Right cardiac atrium (tissue), 5 donors: ENCODE data around the gene CLCN7. TPM values are rescaled to one million over a fixed set of nuclear protein-coding genes. Genes with fewer than 3 reads are reported as not detected.
"Not testable (repeated sequence)": the region's sequence is repeated elsewhere in the genome, so short reads cannot be mapped to it uniquely, and the experiment has no call there.

Source experiments
- ATAC-seq, 2 donors: fragments of 200-7000 bp; cut with Tn5 transposase; one replicate each; pipeline versions ENCODE4 v1.8.0 to v1.9.1; 2020; ENCODE audit warnings: moderate library complexity in 2 of 2, mild to moderate bottlenecking in 1 of 2
- DNase-seq, 3 donors: peaks; one replicate each; pipeline ENCODE4 v3.0.0-alpha.2; 2020
- H3K27ac ChIP-seq: one replicate; pipeline ENCODE4 v1.5.1; 2013; ENCODE audit warnings: mild to moderate bottlenecking, low read length, control low read depth, moderate library complexity
- H3K27me3 ChIP-seq: one replicate; pipeline ENCODE4 v1.6.1; 2013; ENCODE audit not compliant: control insufficient read depth, insufficient read depth
- H3K4me1 ChIP-seq: one replicate; pipeline ENCODE4 v1.6.1; 2013; ENCODE audit warnings: low read length; ENCODE audit not compliant: control insufficient read depth, insufficient read depth
- H3K4me3 ChIP-seq: one replicate; pipeline ENCODE4 v1.5.1; 2013; ENCODE audit warnings: low read length, control low read depth
- H3K9me3 ChIP-seq: one replicate; pipeline ENCODE4 v1.6.1; 2013; ENCODE audit warnings: low read length; ENCODE audit not compliant: control insufficient read depth
- WGBS: extraction: QIAGEN DNeasy Blood & Tissue Kit; methylation state at CpG from one replicate; pipeline ENCODE4 v1.1.7; 2013; 5-methylcytosine and 5-hydroxymethylcytosine counted together
- intact Hi-C, 4 donors: fragments of 100-400 bp; cut with DNase I; formaldehyde crosslinking; loops; one replicate each; pipeline versions ENCODE4 v1.11.0 to v1.14.0; 2022 to 2023
- polyA plus RNA-seq: library from polyadenylated mRNA; stranded (reverse); fragments of 200-250 nt; gene quantifications from one replicate; pipeline ENCODE4 v1.2.3, GENCODE V29; 2013
- total RNA-seq, 4 donors: library from RNA; stranded (reverse); fragmentation: NEBNext Ultra II Directional; extraction: Animal tissue kit (Norgen Biotek cat#: 25700); gene quantifications; one replicate each; pipeline ENCODE4 v1.2.1, GENCODE V29; 2021
- donor health status: healthy with polysubstance abuse.
- donor health status: DM: no; HTN: yes; CAD: no.
- donor health status: DM: no; HTN: no; CAD: no.
- donor health status: DM: no; HTN: yes; CAD: no; lungs with severe emphysema.
- donor health status: DM: yes; HTN: yes; CAD: no.

CLCN7 gene
- total and polyA plus RNA-seq, 5 donors: 32.9 to 54.8 (median 47.7) TPM

DNA sequence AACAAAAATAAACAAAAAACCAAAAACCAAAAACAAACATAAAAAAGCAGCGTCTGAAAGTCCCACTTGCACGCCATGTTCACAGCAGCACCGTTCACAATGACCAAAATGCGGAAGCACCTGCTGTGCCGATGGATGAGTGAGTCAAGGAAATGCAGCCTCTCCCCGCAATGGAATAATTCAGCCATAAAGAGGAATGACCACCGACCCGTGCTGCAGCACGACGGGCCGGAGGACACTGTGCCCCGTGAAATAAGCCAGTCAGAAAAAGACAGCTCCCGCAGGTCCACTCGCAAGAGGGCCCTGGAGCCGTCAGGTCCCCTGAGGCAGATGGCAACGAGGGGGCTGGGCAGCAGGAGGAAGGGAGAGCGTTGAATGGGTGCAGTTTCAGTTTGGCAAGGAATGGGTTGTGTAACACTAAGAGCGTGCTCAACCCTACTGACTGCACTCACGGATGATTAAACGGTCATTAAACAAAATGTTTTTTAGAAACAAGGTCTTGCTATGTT is 5.1 kb downstream of the CLCN7 start:
- Histone ChIP-seq H3K27me3 (no peaks in the 10 kb centered on the region), H3K4me3 (no peak overlapping the region), H3K4me1 (no peaks in the 10 kb centered on the region), H3K27ac (no peak overlapping the region), H3K9me3 (no peaks in the 10 kb centered on the region)
- intact Hi-C loops: no loop called here
- DNase-seq (peak in 1 of 3 donors; percentile 45), ATAC-seq (no peak)
- 72% methylated on average over 20 of the region's 20 CpGs for WGBS

DNA sequence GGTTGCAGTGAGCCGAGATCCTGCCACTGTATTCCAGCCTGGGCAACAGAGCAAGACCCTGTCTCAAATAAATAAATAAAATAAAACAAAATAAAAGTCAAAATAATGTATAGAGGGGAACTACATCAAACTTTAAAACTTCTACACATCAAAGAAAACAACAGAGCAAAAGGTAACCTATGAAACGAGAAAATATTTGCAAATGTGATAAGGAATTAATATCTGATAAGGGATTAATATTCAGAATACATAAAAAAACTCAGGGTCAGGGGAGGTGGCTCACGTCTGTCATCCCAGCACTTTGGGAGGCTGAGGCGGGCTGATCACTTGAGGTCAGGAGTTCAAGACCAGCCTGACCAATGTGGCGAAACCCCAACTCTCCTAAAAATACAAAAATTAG is 5.7 kb downstream of the CLCN7 start:
- intact Hi-C loops, H3K27me3 ChIP-seq, H3K9me3 ChIP-seq, H3K4me3 ChIP-seq, H3K4me1 ChIP-seq, H3K27ac ChIP-seq, ATAC-seq: not testable (repeated sequence)
- WGBS: 78% methylated on average over 5 of the region's 5 CpGs
- peak in 1 of 3 donors; percentile 19 for DNase-seq

DNA sequence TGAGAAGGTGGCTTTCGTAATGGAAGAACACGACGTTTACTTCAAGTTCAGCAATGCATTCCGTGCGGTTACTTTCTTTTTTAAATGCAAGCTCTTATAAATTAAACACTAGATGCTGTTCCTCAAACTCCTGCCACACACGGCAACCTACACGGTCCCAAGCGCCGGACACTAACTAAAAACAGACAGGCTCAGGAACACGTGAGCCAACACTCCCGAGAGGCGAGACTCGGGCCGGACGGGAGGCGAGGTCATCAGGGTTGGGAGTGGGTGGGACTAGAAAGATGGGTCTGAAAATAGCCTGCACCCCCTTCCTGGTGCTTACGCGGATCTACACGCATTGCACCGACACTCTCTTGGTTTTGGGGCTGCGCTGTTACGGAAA is 6.4 kb downstream of the CLCN7 start:
- 75% methylated on average over 22 of the region's 22 CpGs for WGBS
- DNase-seq (peak in 1 of 3 donors; percentile 11), ATAC-seq (no peak)
- H3K4me3 ChIP-seq: no peak overlapping the region
- intact Hi-C loops: no loop called here
- H3K27me3 ChIP-seq: no peaks in the 10 kb centered on the region
- H3K4me1 ChIP-seq: no peaks in the 10 kb centered on the region
- H3K27ac ChIP-seq: no peak overlapping the region
- H3K9me3 ChIP-seq: no peaks in the 10 kb centered on the region

DNA sequence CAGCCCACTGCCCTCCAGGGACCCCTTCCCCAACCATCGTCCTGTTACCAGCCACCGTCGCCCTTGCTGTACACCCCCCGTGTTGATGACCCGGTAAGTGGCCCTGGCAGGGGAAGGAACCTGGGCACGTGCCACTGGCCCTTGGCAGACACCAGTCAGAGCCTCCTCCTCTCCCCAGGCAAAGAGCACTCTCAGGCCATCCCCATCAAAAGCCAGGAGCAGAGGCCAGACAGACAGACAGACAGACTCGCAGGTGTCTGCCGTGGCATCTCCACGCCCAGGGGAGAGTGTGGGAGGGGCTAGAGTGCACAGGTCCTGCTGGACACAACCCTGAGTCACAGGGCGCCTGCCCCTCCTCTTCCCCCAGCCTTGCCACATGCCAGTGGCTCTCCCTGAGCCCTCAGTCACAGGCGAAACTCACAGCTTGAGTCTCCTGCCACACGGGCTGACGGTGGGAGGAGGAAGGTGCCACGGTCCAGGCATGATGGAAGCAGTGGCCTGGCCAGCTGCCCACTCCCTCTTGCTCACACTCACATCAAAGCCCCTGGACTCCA is 7.8 kb downstream of the CLCN7 start:
- DNase-seq: peak in 2 of 3 donors; percentile 57 to 68
- intact Hi-C loops: no loop called here
- WGBS: 73% methylated on average over 14 of the region's 14 CpGs
- no peak overlapping the region for H3K27ac ChIP-seq
- no peaks in the 10 kb centered on the region for H3K27me3 ChIP-seq
- H3K9me3 ChIP-seq: no peaks in the 10 kb centered on the region
- no peaks in the 10 kb centered on the region for H3K4me1 ChIP-seq
- ATAC-seq: no peak
- H3K4me3 ChIP-seq: no peak overlapping the region

DNA sequence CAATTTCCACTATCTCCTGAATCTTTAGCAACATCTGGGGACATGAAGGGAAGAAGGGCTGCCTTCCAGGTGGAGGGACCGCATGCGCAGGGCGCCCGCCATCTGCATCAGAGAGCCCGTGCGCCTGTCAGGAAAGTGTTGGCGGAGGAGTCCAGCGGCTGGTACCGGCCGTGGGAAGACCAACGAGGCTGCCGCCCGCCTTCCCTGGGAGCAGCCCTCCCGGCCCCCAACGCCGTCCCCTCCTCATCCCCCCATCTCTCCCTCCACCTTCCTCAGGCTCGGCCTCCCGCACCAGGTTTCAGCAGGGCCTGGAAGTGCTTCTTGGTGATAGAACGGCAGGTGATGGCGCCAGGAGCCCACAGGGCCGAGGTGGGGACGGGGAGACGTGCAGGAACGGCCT is 8.8 kb downstream of the CLCN7 start:
- Histone ChIP-seq H3K4me1 (no peaks in the 10 kb centered on the region), H3K27ac (no peak overlapping the region), H3K9me3 (no peaks in the 10 kb centered on the region), H3K4me3 (no peak overlapping the region), H3K27me3 (no peaks in the 10 kb centered on the region)
- DNase-seq: peak in 1 of 3 donors; percentile 29
- intact Hi-C loops: no loop called here
- no peak for ATAC-seq
- WGBS: 90% methylated on average over 24 of the region's 24 CpGs

DNA sequence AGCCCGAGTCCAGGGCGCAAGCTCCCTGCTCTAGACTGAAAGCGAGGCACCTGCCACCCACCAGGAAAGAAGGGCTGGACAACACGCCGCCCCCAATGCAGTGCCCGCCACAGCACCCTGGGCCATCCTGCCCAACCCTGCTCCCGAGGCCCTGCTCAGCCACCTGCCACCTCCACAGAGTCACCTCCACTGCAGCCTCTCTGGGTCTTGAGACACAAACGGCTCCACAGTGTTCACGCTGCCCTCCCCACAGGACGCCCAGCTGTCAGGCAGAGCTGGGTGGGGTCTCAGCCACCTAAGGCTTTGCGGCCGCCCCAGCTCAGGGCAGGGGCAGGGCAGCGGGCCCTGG is 9.3 kb downstream of the CLCN7 start:
- no peak overlapping the region for H3K4me3 ChIP-seq
- H3K4me1 ChIP-seq: no peaks in the 10 kb centered on the region
- H3K27me3 ChIP-seq: no peaks in the 10 kb centered on the region
- H3K9me3 ChIP-seq: no peaks in the 10 kb centered on the region
- WGBS: 97% methylated on average over 13 of the region's 13 CpGs
- no peak overlapping the region for H3K27ac ChIP-seq
- ATAC-seq (peak in 1 of 2 donors; percentile 7), DNase-seq (peak in 1 of 3 donors; percentile 42)
- intact Hi-C loops: no loop called here

DNA sequence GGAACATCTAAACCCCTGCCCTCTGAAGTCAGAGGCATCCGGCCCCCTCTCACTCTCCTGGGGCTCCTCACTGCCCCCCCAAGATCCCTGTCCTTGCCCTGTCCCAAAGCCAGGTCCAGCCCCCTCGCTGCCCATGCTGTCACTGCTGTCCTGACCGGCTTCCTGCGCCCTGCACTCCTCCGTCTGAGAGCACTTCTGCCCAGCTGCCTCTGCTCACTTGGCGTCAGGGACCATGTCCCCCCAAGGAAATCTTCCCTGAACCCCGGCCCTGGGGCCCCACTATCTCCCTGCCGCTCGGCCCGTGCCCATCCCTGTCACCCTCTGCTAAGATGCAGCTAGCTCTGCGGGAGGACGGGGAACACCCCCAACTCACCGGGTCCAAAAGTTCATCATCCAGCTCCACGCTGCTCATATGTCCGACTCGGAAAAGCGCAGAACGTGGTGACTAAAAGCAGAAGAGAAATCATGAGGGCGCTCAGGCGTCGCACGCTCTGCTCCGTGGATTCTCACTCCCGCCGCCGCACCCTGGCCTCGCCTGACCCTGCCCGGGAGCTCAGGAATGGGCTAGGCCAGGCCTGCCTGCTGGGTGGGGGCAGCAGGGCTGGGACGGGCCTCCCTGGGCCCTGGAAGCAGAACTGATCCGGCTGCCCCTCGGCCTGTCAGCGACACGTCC is 9.8 kb downstream of the CLCN7 start:
- no peak overlapping the region for H3K4me3 ChIP-seq
- intact Hi-C loops: no loop called here
- no peaks in the 10 kb centered on the region for H3K9me3 ChIP-seq
- 91% methylated on average over 33 of the region's 33 CpGs for WGBS
- H3K4me1 ChIP-seq: no peaks in the 10 kb centered on the region
- ATAC-seq: no peak
- H3K27me3 ChIP-seq: no peaks in the 10 kb centered on the region
- H3K27ac ChIP-seq: no peak overlapping the region
- DNase-seq: peak in 1 of 3 donors; percentile 38

DNA sequence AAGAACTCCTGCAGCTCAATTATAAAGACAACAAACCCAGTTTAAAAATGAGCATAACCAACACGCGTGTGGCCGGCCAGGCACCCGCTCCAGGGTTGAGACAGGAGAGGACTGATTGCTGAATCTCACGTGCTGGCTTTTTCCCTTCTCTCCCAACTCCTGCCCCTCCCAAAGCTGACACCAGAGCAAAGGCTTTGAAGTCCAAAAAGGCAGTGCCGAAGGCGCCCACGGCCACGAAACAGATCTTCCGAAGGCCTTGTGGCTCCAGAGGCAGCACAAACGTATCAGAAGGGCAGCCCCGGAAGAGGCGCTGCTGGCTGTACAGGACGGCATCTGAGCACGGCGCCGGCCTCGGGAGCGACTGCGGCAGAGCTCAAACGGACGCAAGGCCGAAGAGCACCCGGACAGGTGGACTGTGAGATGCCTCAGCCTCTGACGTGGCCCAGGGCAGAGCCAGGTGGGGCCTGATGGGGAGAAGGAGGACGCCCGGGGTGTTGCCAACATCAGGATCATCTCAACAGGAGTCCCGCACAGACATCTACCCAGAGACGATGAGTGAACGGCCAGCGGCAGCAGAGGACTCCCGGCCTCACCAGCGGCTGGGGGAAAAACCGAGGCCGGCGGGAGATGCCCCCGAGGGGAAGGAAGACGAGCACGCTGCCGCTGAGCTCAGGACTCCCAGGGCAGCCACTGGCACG is 10.5 kb downstream of the CLCN7 start:
- intact Hi-C loops: no loop called here

DNA sequence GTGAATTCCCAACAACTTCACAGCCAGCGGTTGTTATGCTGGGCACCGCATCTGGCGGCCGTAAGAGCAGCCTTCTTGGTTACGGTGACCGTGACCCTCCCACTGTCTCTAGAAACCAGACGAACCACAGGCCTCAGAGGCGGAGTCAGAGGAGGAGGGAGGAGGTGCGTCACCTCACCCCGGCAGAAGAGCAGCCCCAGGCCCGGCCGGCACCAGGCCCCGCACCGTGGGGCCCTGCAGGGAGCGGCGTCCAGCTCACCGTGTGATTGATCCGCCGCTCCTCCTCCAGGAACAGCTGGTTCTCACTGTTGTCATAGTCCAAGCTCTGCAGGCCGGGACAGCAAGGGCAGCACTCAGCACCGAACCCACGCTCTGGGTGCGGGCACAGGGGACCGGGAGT is 13.7 kb downstream of the CLCN7 start:
- intact Hi-C loops: no loop called here
- ATAC-seq (no peak), DNase-seq (peak in 2 of 3 donors; percentile 31 to 36)
- Histone ChIP-seq H3K27me3 (no peaks in the 10 kb centered on the region), H3K9me3 (no peaks in the 10 kb centered on the region), H3K4me3 (no peak overlapping the region), H3K27ac (no peak overlapping the region), H3K4me1 (no peaks in the 10 kb centered on the region)
- WGBS: 83% methylated on average over 24 of the region's 24 CpGs

More for the DNA sequence above, 10.5 kb downstream of the CLCN7 start:
- DNase-seq (peak in 2 of 3 donors; percentile 44 to 58), ATAC-seq (no peak)
- Histone ChIP-seq H3K27me3 (no peaks in the 10 kb centered on the region), H3K4me1 (no peaks in the 10 kb centered on the region), H3K4me3 (no peak overlapping the region), H3K27ac (no peak overlapping the region), H3K9me3 (no peaks in the 10 kb centered on the region)
- WGBS: 90% methylated on average over 41 of the region's 41 CpGs

DNA sequence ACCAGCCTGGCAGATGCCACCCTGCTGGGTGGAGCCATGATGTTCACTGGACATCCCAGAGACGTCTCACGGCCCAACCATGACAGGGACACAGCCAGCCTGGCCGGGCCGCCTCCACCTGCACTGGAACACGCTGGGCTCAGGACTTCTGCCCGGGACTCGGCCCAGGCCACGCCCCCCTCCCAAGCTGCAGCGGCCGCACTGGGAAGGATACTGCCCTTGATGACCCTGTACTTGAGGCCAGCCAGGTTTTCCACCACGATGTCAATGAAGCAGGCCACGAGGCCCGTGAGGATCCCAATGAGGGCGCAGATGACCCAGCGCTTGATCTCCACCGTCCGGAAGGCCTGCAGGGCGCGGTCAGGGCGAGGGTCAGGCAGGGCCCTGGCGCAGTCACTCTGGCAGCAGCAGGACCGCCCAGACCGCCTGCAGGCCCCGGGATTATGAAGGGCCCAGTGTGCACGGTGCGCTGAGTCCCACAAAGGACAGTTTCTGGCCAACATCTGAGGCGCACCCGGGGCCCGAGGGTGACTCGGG is 14.2 kb downstream of the CLCN7 start:
- ATAC-seq (peak; percentile 17 to 25), DNase-seq (peak in 2 of 3 donors; percentile 37 to 38)
- no peak overlapping the region for H3K4me3 ChIP-seq
- 88% methylated on average over 30 of the region's 30 CpGs for WGBS
- intact Hi-C loops: no loop called here
- no peaks in the 10 kb centered on the region for H3K9me3 ChIP-seq
- no peaks in the 10 kb centered on the region for H3K27me3 ChIP-seq
- no peaks in the 10 kb centered on the region for H3K4me1 ChIP-seq
- no peak overlapping the region for H3K27ac ChIP-seq

DNA sequence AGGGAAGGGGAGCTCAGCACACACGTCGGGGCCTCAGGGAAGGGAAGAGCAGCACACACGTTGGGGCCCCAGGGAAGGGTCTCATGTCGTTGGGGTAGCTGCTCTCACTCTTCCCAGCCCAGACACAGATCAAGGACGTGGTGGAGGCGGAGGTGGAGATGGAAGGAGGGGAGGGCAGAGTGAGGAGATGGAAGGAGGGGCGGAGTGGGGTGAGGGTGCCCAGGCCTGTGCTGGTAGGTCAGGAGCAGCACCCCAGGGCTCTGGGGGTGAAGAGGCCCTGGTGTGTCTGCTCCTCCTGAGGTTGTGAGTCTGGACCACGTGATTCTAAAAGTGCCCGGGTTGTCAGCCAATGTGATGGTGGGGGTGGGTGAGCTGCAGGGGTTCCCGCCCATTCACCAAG is 14.9 kb downstream of the CLCN7 start:
- Histone ChIP-seq H3K27ac (no peak overlapping the region), H3K27me3 (no peaks in the 10 kb centered on the region), H3K4me3 (no peak overlapping the region), H3K4me1 (no peaks in the 10 kb centered on the region), H3K9me3 (no peaks in the 10 kb centered on the region)
- no peak for DNase-seq
- 82% methylated on average over 10 of the region's 10 CpGs for WGBS
- ATAC-seq: no peak
- intact Hi-C loops: no loop called here
